H54 (cell line): Measurements from ENCODE around the gene LPCAT4.

Experiments
- DNase-seq: peaks from one replicate; pipeline ENCODE4 v3.0.0; 2011; ENCODE audit warnings: low spot score, mixed read lengths; ENCODE audit not compliant: insufficient read length
- FAIRE-seq: peaks from 3 replicates; lab custom pipeline; 2011; peaks lifted over from hg19 to GRCh38; lab: Jason Lieb, UNC
- POLR2A ChIP-seq: IDR thresholded peaks from 2 replicates; pipeline ENCODE4 v1.6.1; 2011; ENCODE audit warnings: low read depth, mild to moderate bottlenecking, low read length

The LPCAT4 gene

DNA sequence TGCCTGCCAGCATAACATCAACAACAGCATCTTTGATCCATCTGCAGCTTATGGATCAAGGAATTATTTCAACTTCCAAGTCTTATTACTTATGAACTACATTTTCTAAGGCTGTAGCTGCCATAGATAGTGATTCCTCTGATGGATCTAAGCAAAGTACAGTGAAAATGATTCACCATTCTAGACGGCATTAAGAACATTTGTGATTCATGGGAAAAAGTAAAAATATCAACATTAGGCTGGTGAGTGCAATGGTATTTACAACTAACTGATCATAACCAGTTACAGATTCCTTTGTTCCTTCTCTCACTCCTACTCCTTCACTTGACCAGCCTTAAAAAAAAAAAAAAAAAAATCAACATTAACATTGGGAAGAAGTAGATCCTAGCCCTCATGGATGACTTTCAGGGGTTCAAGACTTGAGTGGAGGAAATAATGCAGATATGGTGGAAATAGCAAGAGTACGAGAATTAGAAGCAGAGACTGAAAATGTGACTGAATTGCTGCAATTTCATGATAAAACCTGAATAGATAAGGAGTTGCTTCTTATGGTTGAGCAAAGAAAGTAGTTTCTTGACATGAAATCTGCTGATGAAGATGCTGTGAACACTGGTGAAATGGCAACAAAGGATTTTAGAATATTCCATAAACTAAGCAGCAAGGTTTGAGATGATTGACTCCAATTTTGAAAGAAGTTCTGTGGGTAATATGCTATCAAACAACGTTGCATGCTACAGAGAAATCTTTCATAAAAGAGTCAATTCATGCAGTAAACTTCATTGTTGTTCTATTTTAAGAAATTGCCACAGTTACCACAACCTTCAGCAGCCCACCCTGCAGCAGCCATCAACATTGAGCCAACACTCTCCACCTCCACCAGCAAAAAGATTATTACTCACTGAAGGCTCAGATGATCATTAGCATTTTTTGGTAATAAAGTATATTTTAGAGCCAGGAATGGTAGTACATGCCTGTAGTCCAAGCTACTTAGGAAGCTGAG, 52.2 kb downstream of the LPCAT4 start:
- TF ChIP-seq POLR2A: no peak
- DNase-seq: no peak
- no peak for FAIRE-seq

DNA sequence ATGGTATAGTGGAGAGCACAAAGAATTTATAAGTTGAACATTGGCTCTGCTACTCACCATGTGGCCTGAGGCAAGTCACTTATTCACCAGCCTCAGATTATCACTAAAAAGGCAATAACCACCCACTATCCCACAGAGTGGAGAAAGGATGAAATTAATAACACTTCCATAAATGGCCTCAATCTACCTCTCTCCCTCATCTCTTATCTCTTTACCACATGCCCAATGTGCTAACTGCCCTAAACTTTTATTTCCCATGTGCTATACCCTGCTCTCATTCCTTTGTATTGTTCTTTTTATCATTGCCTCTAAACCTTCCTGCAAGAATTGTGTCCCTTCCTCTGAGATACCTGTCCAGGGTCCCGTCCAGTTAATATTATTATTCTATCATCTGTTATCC, 55.4 kb downstream of the LPCAT4 start:
- DNase-seq: no peak
- FAIRE-seq: no peak
- TF ChIP-seq POLR2A: no peak
